RWPE2 (cell line): ENCODE measurements around the gene ZNF329.
"Not testable (repeated sequence)": the region's sequence is repeated elsewhere in the genome, so short reads cannot be mapped to it uniquely, and the experiment has no call there.

Experiments
- ATAC-seq: fragments of 200-7000 bp; cut with Tn5 transposase; 3 replicates; pipeline ENCODE4 v1.9.1; 2021; ENCODE audit warnings: low read depth
- DNase-seq: peaks from one replicate; pipeline ENCODE4 v3.0.0-alpha.2; 2020; ENCODE audit warnings: low spot score
- H3K27ac ChIP-seq: fragments of 450-650 bp; 2 replicates; pipeline ENCODE4 v1.5.1; 2017; ENCODE audit warnings: mild to moderate bottlenecking; ENCODE audit not compliant: poor library complexity, severe bottlenecking
- H3K27me3 ChIP-seq: fragments of 250-450 bp; sonication (Bioruptor Pico); 2 replicates; pipeline ENCODE4 v1.5.1; 2021; ENCODE audit warnings: mild to moderate bottlenecking, moderate library complexity; ENCODE audit not compliant: insufficient read depth, poor library complexity, severe bottlenecking
- H3K36me3 ChIP-seq: fragments of 250-450 bp; sonication (Bioruptor Pico); 2 replicates; pipeline ENCODE4 v1.5.1; 2020; ENCODE audit warnings: low read depth, mild to moderate bottlenecking, moderate library complexity
- H3K4me1 ChIP-seq: fragments of 250-450 bp; sonication (Bioruptor Pico); 2 replicates; pipeline ENCODE4 v1.5.1; 2021; ENCODE audit warnings: mild to moderate bottlenecking, moderate library complexity; ENCODE audit not compliant: insufficient read depth, poor library complexity, severe bottlenecking
- H3K4me3 ChIP-seq: fragments of 250-450 bp; sonication (Bioruptor Pico); 2 replicates; pipeline ENCODE4 v1.5.1; 2021; ENCODE audit warnings: mild to moderate bottlenecking, moderate library complexity; ENCODE audit not compliant: severe bottlenecking
- H3K9me3 ChIP-seq: fragments of 250-450 bp; sonication (Bioruptor Pico); 2 replicates; pipeline ENCODE4 v1.5.1; 2021; ENCODE audit warnings: mild to moderate bottlenecking, moderate library complexity; ENCODE audit not compliant: severe bottlenecking
- CTCF ChIP-seq: fragments of 450-650 bp; IDR thresholded peaks from one replicate; pipeline ENCODE4 v1.5.1; 2017; ENCODE audit warnings: mild to moderate bottlenecking, moderate library complexity; ENCODE audit not compliant: poor library complexity, severe bottlenecking

Gene ZNF329

DNA sequence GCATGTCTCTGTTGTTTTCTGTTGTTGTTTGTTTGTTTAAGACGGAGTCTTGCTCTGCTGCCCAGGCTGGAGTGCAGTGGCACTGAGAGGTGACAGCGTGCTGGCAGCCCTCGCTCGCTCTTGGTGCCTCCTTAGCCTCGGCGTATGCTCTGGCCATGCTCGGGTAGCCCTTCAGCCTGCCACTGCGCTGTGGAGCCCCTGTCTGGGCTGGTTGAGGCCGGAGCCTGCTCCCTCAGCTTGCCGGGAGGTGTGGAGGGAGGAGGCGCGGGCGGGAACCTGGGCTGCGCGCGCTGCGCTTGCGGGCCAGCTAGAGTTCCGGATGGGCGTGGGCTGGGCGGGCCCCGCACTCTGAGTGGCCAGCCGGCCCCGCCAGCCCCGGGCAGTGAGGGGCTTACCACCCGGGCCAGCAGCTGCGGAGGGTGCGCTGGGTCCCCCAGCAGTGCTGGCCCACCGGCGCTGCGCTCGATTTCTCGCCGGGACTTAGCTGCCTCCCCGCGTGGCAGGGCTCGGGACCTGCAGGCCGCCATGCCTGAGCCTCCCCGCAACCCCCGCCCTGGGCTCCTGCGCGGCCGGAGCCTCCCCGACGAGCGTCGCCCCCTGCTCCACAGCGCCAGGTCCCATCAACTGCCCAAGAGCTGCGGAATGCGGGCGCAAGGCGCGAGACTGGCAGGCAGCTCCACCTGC, 6.6 kb upstream of the ZNF329 start:
- Histone ChIP-seq H3K27ac (no peak overlapping the region), H3K27me3 (no peaks in the 10 kb centered on the region), H3K9me3 (peaks cover 3% of the 10 kb centered on the region), H3K36me3 (no peaks in the 10 kb centered on the region), H3K4me3 (no peak overlapping the region), H3K4me1 (no peaks in the 10 kb centered on the region)
- DNase-seq (no peak), ATAC-seq (no peak)
- no peak for TF ChIP-seq CTCF

DNA sequence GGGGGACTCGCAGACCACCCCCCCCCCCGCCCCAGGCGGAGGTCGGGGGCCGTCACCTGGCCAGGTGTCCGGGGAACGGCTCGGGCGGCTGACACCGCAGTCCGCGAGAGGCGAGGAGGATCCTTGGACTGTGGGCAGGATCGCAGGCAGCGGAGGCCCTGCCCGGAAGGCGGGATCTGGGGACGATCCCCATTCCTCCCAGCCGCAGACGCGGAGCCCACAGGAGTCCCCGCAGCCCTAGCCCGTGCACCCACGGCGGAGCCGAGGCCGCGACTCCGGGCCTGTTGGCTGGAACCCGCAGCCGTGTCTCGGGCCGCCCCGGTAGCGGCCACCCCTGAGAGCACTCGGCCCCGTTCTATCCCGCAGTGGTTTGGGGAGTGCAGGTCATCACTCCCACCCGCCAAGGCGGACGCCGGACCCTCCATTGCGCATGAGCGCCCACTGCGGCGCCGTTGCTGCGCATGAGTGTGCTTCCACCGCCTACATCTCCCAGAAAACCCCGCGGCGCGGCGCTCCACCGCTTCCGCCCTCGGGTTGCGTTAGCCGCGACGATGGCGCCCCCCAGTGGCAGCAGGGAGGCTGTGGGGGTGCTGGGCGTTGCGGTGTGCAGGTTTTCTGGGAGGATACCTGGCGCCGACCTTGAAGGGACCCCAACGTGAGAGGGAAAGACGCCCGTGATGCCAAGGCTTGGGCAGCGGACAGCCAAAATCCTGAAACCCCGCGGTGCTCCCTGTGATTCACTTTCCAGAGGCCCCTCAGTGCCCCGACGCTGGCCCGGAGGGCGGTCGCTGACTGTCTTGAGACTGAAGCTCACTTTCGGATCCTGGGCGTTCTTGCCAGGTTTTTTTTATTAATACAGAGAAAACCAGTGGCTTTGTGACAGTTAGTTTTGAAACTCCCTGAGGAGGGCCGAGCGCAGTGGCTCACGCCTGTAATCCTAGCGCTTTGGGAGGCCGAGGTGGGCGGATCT, 4.4 kb upstream of the ZNF329 start:
- Histone ChIP-seq H3K36me3 (no peaks in the 10 kb centered on the region), H3K4me3 (peak overlapping the region; percentile 85), H3K4me1 (no peaks in the 10 kb centered on the region), H3K27me3 (no peaks in the 10 kb centered on the region), H3K9me3 (no peaks in the 10 kb centered on the region), H3K27ac (peak overlapping the region; percentile 34)
- TF ChIP-seq CTCF, result peak; percentile 94
- peak; percentile 85 for ATAC-seq
- peak; percentile 92 for DNase-seq

DNA sequence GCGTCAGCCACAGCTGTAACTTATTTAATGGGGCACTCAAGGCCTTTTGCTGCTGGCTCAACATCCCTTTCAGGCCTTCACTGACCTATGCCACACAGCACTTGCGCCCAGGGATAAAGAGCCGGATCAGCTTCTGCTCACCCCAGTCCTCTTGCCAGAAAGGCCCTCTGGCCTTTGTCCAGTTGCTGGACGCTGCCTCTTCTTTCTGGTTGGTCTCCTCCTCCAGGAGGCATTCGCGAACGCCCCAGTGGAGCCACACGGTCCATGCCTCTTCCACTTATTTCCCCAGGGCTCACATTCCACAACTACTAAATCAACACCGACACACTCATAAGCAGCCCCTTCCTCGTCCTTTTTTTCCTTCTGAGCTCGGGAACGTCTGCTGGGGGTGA, 3.7 kb upstream of the ZNF329 start:
- no peak for TF ChIP-seq CTCF
- Histone ChIP-seq H3K4me1 (no peaks in the 10 kb centered on the region), H3K9me3 (no peaks in the 10 kb centered on the region), H3K4me3 (peak overlapping the region; percentile 85), H3K36me3 (no peaks in the 10 kb centered on the region), H3K27ac (peak overlapping the region; percentile 34), H3K27me3 (no peaks in the 10 kb centered on the region)
- DNase-seq (no peak), ATAC-seq (peak; percentile 2; the same call in 1 of the 3 replicates)

DNA sequence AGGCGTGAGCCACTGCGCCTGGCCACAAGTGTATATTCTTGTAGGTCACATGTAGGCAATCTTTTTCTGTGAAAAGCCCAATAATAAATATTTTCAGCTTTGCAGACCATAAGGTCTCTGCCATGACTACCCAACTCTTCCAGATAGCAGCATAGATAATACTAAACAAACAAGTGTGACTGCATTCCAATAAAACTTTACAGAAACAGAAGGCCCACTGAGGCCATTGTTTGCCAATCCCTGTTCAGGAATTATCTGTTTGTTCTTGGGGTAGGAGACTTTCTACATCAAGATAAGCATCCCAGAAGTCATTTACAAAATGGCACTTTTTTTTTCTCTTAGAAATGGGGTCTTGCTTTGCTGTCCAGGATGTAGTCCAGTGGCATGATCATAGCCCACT, 2.8 kb upstream of the ZNF329 start:
- Histone ChIP-seq H3K9me3 (no peaks in the 10 kb centered on the region), H3K4me3 (no peak overlapping the region), H3K27me3 (no peaks in the 10 kb centered on the region), H3K36me3 (no peaks in the 10 kb centered on the region), H3K4me1 (no peaks in the 10 kb centered on the region), H3K27ac (no peak overlapping the region)
- no peak for TF ChIP-seq CTCF
- no peak for ATAC-seq
- no peak for DNase-seq

DNA sequence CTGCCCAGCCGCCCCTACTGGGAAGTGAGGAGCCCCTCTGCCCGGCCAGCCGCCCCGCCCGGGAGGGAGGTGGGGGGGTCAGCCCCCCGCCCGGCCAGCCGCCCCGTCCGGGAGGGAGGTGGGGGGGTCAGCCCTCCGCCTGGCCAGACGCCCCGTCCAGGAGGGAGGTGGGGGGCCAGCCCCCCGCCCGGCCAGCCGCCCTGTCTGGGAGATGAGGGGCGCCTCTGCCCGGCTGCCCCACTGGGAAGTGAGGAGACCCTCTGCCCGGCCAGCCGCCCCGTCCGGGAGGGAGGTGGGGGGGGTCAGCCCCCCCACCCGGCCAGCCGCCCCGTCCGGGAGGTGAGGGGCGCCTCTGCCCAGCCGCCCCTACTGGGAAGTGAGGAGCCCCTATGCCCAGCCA, 3.1 kb downstream of the ZNF329 start:
- ATAC-seq, H3K4me1 ChIP-seq, H3K27ac ChIP-seq, H3K27me3 ChIP-seq, H3K9me3 ChIP-seq, H3K36me3 ChIP-seq, DNase-seq, H3K4me3 ChIP-seq: not testable (repeated sequence)
